Measurements from ENCODE around the gene MAZ. TPM values are rescaled to one million over a fixed set of nuclear protein-coding genes. Genes with fewer than 3 reads are reported as not detected.

The MAZ gene
- total RNA-seq, 2 donors from 2014 or later, result 180 to 188 TPM

GRCh38 chr16:29794231-29794710 lies 12.1 kb upstream of the MAZ start:
- no peaks in the 10 kb centered on the region for H3K9me3 ChIP-seq
- H3K36me3 ChIP-seq, result peaks cover 0 to 5% of the 10 kb centered on the region in 2 donors
- no peaks in the 10 kb centered on the region for H3K27me3 ChIP-seq (replicated peaks; ENCODE audit: insufficient read depth)
- no peak overlapping the region for H3K27ac ChIP-seq
- TF ChIP-seq POLR2A (IDR thresholded peaks at IDR 0.05) (no peak), CTCF (IDR thresholded peaks at IDR 0.05) (no peak), POLR2AphosphoS5 (IDR thresholded peaks at IDR 0.05) (no peak)
- H3K4me3 ChIP-seq, result no peak overlapping the region
- intact Hi-C loops (cut with DNase I), result no loop called here
- WGBS, result 99% methylated on average over 3 of the region's 3 CpGs
- DNase-seq (ENCODE audit: low spot score), result no peak
- peaks cover 2% of the 10 kb centered on the region for H3K4me1 ChIP-seq (replicated peaks)

- Histone ChIP-seq H3K9me3 (no peaks in the 10 kb centered on the region), H3K27ac (no peak overlapping the region), H3K4me1 (replicated peaks) (no peaks in the 10 kb centered on the region), H3K27me3 (replicated peaks; ENCODE audit: insufficient read depth) (no peaks in the 10 kb centered on the region), H3K36me3 (peaks cover 0 to 5% of the 10 kb centered on the region in 2 donors), H3K4me3 (no peak overlapping the region)
- intact Hi-C loops (cut with DNase I), result loop anchor here (10.0 kb wide), 1 partner anchor 852 kb away; the partner anchor contains the start of genes FBRS and PRR14
- 89% methylated on average over 8 of the region's 8 CpGs for WGBS
- no peak for DNase-seq (ENCODE audit: low spot score)
- TF ChIP-seq CTCF (IDR thresholded peaks at IDR 0.05) (no peak), POLR2A (IDR thresholded peaks at IDR 0.05) (no peak), POLR2AphosphoS5 (IDR thresholded peaks at IDR 0.05) (no peak)
These were observed 3.9 kb upstream of the MAZ start for GRCh38 chr16:29802416-29802935.

GRCh38 chr16:29804020-29804419 lies 2.3 kb upstream of the MAZ start:
- Histone ChIP-seq H3K27me3 (replicated peaks; ENCODE audit: insufficient read depth) (no peaks in the 10 kb centered on the region), H3K27ac (peak overlapping the region; percentile 97 to 98), H3K9me3 (no peaks in the 10 kb centered on the region), H3K4me1 (replicated peaks) (peaks cover 4% of the 10 kb centered on the region), H3K36me3 (no peaks in the 10 kb centered on the region), H3K4me3 (no peak overlapping the region)
- intact Hi-C loops (cut with DNase I), result loop anchor here (10.0 kb wide), 1 partner anchor 851 kb away; the partner anchor contains the start of genes FBRS and PRR14
- no peak for TF ChIP-seq CTCF (IDR thresholded peaks at IDR 0.05)
- 70% methylated on average over 8 of the region's 8 CpGs for WGBS
- no peak for DNase-seq (ENCODE audit: low spot score)

- peak; percentile 45 for DNase-seq (ENCODE audit: low spot score)
- WGBS, result 3% methylated on average over 23 of the region's 26 CpGs
These were observed 1.7 kb upstream of the MAZ start for GRCh38 chr16:29804455-29805231.

More at GRCh38 chr16:29804455-29805231, 1.7 kb upstream of the MAZ start:
- peak overlapping the region; percentile 63 to 68 for H3K4me3 ChIP-seq
- H3K4me1 ChIP-seq (replicated peaks), result peaks cover 10% of the 10 kb centered on the region
- H3K27ac ChIP-seq, result peak overlapping the region; percentile 97 to 98
- TF ChIP-seq CTCF (IDR thresholded peaks at IDR 0.05) (no peak), POLR2A (IDR thresholded peaks at IDR 0.05) (peak; percentile 7)
- H3K36me3 ChIP-seq, result peaks cover 0 to under 1% of the 10 kb centered on the region in 2 donors
- H3K27me3 ChIP-seq (replicated peaks; ENCODE audit: insufficient read depth), result no peaks in the 10 kb centered on the region
- H3K9me3 ChIP-seq, result no peaks in the 10 kb centered on the region
- intact Hi-C loops (cut with DNase I), result loop anchor here (10.0 kb wide), 1 partner anchor 850 kb away; the partner anchor contains the start of genes FBRS and PRR14

Data from prostate gland (tissue), 2 donors.